ENCODE data around the gene MAPK7.

DNA sequence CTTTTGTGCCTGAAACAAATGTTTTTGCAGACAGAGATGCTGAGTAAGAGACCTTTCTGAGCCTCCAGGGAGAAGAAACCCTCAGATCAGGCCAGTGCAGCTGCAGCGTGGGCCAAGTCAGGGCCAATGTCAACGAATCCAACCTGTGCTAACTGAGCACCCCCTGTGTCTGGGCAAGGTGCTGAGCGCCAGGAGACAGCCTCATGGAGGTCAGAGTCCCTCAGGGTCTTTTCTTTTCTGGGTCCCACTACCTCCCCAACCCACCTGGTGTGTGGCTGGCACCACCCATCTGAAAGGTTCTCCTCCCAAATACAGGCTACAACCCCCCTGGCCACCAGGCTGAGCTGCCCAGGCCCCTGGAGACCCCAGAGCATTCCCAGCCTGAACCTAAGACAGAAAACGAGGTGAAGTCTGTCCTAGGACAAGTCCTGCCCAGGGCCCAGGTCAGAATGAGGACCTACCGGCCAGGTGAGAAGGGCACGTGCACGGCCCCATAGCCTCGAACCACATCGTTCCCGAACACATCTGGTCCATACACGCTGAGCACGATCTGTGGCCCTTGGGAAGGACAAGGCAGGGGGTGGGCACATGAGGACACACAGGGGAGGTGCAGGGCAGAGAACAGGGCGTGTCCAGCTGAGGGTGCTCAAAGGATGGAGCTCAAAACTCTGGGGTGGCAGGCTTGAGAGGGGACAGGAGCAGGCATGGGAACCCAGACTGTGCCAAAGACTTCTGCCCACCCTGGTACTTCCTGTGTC, 30.8 kb upstream of the MAPK7 start:
- TF ChIP-seq, protein P1, sequence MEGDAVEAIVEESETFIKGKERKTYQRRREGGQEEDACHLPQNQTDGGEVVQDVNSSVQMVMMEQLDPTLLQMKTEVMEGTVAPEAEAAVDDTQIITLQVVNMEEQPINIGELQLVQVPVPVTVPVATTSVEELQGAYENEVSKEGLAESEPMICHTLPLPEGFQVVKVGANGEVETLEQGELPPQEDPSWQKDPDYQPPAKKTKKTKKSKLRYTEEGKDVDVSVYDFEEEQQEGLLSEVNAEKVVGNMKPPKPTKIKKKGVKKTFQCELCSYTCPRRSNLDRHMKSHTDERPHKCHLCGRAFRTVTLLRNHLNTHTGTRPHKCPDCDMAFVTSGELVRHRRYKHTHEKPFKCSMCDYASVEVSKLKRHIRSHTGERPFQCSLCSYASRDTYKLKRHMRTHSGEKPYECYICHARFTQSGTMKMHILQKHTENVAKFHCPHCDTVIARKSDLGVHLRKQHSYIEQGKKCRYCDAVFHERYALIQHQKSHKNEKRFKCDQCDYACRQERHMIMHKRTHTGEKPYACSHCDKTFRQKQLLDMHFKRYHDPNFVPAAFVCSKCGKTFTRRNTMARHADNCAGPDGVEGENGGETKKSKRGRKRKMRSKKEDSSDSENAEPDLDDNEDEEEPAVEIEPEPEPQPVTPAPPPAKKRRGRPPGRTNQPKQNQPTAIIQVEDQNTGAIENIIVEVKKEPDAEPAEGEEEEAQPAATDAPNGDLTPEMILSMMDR (IDR thresholded peaks at IDR 0.05 in 4 of 5, conservative IDR thresholded peaks at IDR 0.05 in 1 of 5): no peak
- no peak for TF ChIP-seq POLR2A (IDR thresholded peaks at IDR 0.05)

Measured in gastrocnemius medialis (tissue), 4 donors.